HG02571 (cell line): ENCODE data around the gene PALM.
"Not testable (repeated sequence)": the region's sequence is repeated elsewhere in the genome, so short reads cannot be mapped to it uniquely, and the experiment has no call there.

Experiments used
- ATAC-seq: cut with Tn5 transposase; IDR thresholded peaks from one replicate; pipeline ENCODE4 v1.9.1; 2021; ENCODE audit warnings: mild to moderate bottlenecking, moderate library complexity; ENCODE audit not compliant: unreplicated experiment

Gene PALM, protein sequence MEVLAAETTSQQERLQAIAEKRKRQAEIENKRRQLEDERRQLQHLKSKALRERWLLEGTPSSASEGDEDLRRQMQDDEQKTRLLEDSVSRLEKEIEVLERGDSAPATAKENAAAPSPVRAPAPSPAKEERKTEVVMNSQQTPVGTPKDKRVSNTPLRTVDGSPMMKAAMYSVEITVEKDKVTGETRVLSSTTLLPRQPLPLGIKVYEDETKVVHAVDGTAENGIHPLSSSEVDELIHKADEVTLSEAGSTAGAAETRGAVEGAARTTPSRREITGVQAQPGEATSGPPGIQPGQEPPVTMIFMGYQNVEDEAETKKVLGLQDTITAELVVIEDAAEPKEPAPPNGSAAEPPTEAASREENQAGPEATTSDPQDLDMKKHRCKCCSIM

DNA sequence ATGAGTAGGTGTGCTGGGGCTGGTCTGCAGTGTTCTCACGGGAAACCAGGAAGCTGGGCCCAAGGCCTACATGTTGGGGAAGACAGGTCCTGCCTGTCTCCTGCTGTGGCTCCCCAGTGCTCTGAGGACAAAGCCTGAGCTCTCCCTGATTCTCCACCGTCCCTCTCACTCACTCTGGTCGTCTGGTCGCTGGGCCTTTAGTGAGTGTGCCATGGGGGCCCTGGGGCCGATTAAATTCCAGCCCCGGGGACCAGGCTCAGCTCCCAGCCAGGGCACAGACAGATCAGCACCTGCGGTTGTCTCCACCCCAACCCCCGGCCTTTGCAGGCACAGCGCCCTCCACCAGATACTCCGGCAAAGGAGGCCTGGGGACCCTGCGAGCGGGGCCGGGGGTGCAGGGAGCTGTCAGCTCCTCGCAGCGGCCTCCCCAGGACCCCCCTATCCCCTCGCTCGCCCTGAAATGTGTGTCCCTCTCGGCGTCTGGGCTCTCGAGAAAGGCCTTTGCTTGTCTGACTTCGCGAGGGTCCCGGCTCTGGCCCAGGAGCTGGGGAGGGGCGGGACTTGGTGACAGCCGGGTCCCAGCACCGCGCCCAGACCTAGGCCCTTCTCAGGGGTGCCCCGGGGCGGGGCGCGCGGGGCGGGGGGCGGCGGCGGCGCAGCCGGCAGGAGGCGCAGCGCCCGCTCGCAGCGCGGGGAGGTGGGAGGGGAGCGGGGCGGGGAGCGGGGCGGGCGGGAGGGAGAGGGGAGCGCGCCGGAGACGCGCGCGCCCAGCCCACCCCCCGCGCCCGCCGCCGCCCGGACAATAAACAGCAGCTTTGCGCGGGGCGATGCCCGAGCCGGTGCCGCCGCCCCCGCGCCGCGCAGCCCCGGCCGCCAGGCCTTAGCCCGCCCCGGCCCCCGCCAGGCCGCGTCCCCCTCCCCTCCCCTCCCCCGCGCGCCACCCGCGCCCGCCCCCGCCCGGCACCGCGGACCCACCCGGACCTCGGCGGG, at the start of gene PALM:
Gene PALM, plus strand, starts transcription at position 782 of the 990 bp plus-strand sequence. CDS start 212 bp downstream, outside the sequence.
- no peak for ATAC-seq

GRCh38 chr19:660793-661426, 47.8 kb upstream of the PALM start:
- no peak for ATAC-seq

DNA sequence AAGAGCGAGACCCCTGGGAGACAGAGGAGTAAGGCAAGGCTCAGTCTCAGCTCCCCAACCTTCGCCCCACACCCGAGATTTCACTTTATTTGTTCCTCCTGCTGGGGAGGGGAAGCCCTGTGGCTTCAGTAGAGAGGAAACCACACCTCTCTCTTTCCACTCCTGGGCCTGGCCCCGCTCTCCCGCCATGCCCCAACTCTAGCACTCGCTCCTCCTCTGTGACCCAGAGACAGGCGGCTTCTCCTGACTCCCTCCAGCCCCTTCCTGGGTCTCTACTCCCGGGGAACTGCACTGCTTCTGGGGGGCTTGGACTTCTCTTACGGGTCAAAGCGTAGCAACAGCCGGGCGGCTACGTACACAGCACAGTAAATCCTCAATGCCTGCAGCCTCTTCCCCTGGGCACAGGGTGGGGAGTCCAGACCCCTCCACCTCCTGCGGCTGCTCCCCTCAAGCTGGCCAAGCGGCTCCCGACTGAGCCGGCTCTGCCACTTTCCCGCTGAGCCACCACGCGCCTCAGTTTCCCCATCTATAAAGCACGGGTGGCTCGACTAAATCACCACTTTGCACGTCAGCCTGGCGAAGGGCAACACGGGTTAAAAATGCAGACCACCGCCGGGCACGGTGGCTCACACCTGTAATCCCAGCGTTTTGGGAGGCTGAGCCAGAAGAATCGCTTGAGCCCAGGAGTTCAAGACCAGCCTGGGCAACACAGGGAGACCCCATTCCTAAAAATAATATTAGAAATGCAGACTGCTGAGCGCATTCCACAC, 47.1 kb upstream of the PALM start:
- no peak for ATAC-seq

DNA sequence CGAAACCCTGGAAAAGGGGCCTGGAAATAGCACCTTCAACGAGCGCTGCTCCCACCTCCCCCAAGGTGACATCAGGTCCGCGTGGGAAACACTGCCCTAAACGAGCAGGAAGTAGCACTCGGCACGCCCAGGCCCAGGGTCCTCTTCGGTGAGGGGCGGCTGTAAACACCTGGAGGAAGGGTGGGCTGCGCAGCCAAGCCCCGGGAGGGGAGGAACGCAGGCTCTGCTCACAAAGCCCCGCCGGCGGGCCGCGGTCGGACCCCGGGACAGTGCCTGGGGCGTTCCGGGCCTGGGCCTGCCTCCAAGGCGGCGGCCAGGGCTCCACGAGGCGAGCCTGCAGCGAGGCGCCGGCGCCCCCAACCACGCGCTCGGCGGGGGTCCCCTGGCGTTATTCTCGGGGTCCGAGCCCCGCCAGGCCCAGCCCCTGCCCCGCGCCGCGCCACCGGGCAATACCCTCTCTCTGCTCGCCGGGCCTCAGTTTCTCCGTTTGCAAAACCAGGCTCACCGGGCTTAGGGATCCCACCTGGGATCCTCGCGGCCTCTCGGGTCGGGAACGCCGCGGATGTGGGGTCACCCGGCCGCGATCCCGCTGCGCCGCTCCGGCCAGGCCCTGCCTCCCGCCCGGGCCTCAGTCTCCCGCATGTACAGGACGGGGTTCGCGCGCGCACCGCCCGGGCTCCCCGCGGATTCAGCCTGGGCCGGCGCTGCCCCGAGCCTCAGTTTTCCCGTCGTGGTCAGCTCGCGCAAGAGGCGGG, 46.4 kb upstream of the PALM start:
- peak; percentile 19 for ATAC-seq

- peak; percentile 61 for ATAC-seq
Observed at GRCh38 chr19:662962-663681, 45.6 kb upstream of the PALM start, which contains the start of gene RNF126. RNF126 (minus strand) TSS chr19:663214; CDS start chr19:663121, 93 bp downstream.

DNA sequence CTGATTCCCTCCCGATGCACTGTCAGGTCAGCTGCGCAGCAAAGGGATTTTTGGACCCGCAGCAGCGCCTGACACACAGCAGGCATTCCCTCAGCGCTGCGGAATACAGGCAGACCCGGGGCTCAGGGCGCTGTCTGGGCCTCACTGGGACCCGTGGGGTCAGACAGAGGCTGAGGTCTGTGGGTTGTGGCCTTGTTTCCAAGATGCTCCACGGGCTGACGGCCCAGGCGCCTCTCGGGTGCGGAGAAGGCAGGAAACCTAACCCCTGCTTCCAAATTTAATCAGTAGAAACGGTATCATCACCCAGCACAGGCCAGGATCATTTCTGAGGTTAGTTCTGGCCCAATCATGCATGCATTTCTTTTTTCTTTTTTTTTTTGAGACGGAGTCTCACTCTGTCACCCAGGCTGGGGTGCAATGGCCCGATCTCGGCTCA, 45.0 kb upstream of the PALM start:
- no peak for ATAC-seq

GRCh38 chr19:664913-665443, 43.8 kb upstream of the PALM start:
- ATAC-seq, result no peak

- not testable (repeated sequence) for ATAC-seq
Observed at GRCh38 chr19:666985-667573, 41.7 kb upstream of the PALM start.

GRCh38 chr19:668675-669434, 39.9 kb upstream of the PALM start:
- ATAC-seq, result not testable (repeated sequence)

DNA sequence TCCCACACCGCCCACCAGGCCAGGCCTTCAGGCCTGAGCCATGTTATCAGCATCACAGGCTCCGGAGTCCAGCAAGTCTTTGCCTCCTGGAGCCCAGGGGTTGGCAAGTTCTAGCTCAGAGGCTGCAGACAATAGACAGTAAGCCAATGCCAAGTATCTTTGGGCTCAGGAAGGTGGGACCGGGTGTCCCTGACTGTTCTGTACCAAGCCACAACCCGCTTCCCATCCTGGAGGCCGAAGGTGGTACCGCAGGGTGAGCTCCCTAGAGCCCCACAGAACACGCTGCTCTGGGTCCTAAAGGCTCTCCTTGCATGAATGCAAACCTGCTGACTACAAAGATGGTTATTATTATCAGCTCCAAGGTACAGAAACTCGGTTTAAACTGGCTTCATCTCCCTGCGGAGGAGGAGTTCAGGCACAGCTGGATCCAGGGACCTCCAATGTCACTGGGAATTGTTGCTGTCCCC, 38.1 kb upstream of the PALM start:
- no peak for ATAC-seq

DNA sequence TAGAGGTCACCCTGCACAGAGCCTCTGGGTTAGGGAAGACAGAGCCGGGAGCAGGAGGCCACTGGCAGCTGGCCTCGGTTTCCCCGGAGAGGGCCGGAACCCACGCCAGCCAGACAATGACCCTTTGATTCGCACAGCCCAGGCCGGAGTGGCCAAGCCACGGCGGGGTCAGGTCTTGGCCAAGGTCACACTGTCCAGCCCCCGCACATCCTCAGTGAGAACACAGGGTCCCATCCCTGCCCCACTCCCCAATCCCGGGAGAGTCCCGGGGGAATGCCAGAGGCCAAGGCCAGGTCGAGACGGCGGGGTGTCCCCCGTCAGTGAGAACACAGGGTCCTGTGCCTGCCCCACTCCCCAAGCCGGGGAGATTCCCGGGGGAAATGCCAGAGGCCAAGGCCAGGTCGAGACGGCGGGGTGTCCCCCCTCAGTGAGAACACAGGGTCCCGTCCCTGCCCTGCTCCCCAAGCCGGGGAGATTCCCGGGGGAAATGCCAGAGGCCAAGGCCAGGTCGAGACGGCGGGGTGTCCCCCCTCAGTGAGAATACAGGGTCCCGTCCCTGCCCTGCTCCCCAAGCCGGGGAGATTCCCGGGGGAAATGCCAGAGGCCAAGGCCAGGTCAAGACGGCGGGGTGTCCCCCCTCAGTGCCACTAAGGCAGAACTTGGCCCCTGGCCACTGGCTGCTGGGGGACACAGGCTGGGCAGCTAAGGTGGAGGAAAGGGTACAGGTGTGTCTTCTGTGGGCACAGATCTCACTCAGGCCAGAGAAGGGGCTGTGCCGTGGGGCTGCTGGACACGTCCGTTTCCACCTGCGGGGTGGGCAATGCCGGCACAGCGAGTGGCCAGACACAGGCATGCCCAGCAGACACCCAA, 34.2 kb upstream of the PALM start:
- no peak for ATAC-seq

- no peak for ATAC-seq
Observed at GRCh38 chr19:676007-676338, 32.8 kb upstream of the PALM start.

DNA sequence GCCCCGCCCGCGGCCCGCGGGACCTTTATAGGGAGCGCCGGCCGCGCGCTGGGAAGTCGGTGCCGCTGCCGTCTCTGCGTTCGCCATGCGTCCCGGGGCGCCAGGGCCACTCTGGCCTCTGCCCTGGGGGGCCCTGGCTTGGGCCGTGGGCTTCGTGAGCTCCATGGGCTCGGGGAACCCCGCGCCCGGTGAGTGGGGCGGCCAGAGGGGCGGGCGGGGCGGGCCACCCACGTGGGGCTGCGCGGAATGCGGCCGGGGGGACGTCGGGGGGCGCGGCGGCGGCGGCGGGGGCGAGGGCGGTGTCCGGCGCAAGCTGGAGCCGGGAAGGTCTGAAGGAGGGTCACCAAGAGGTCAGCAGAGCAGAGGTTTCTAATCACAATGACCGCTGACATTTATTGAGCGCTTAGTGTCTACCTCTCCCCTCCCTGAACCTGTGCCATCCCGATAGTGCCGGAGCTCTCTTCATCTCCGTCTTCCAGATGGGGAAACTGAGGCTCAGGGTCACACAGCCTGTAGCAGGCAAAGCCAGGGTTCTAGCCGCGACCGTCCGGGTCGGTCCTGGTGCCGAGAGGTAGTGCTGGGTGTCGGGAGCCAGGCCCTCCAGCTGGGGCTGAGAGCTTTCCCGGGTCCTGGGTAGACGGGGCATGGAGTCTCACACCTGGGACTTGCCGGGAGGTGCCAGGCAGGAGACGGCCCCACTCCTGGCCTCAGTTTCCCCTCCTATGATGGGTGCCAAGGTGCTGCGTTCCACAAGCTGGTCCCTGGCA, 32.2 kb upstream of the PALM start, which contains the start of gene FSTL3:
Gene FSTL3, plus strand, starts transcription at position 54 of the 767 bp plus-strand sequence. Its CDS starts 32 bp downstream, at position 86.
- ATAC-seq, result no peak

DNA sequence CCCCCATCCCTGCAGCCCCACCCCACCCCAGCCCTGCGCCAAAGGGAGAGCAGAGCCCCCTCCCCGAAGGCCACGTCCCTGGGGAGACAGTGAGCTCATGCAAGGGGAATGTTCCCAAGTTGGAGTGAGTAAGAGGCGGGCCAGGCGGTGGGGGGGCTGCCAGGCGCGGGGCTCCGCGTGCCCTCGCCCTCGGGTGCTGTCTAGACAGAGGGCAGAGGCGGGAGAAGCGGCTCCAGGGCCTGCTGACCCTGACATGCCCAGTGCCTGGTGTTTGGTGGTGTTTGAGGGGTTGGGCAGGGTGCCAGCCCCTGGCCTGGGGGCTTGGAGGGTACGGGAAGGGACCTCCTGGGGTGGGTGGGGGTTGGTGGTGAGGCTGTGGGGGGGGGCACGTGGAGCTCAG, 31.5 kb upstream of the PALM start:
- no peak for ATAC-seq

- ATAC-seq, result no peak
Observed at GRCh38 chr19:677601-678436, 30.9 kb upstream of the PALM start.
